Stimulated activated CD4-positive, alpha-beta T cell treated with anti-CD3 and anti-CD28 coated beads, Interleukin-1b, Interleukin-23, amount 100 ng/mL, for 4 hours (primary cell): ENCODE results near the gene NHLRC1.
A peak's percentile ranks its signal among the peaks of the same experiment; 100 is the strongest.
"Not testable (repeated sequence)": the region's sequence is repeated elsewhere in the genome, so short reads cannot be mapped to it uniquely, and the experiment has no call there.

Experiments
- DNase-seq, 2 donors: peaks; one replicate each; pipeline ENCODE4 v3.0.0-alpha.2; 2020; ENCODE audit warnings: low read depth in 2 of 2

Gene NHLRC1

GRCh38 chr6:18122128-18123093 is at the start of gene NHLRC1:
Gene NHLRC1, minus strand, starts transcription at chr6:18122677. Its CDS starts 71 bp downstream, at chr6:18122606.
- DNase-seq: peak; percentile 58 to 65

GRCh38 chr6:18171871-18172270 is 49.4 kb upstream of the NHLRC1 start:
- no peak for DNase-seq

- no peak for DNase-seq
Measured at GRCh38 chr6:18168264-18168663, 45.8 kb upstream of the NHLRC1 start.

- no peak for DNase-seq
Measured at GRCh38 chr6:18166312-18167036, 44.0 kb upstream of the NHLRC1 start.

- DNase-seq: no peak
Measured at GRCh38 chr6:18165751-18166150, 43.3 kb upstream of the NHLRC1 start.

- no peak for DNase-seq
Measured at GRCh38 chr6:18162401-18162800, 39.9 kb upstream of the NHLRC1 start.

GRCh38 chr6:18161431-18161830 is 39.0 kb upstream of the NHLRC1 start:
- no peak for DNase-seq

- no peak for DNase-seq
Measured at GRCh38 chr6:18160911-18161310, 38.4 kb upstream of the NHLRC1 start.

GRCh38 chr6:18155864-18156421 is 33.5 kb upstream of the NHLRC1 start:
- DNase-seq: peak in 1 of 2 donors; percentile 29

- peak; percentile 94 to 97 for DNase-seq
Measured at GRCh38 chr6:18155150-18155863, 32.8 kb upstream of the NHLRC1 start, which contains the start of gene KDM1B. Gene KDM1B, plus strand, starts transcription at chr6:18155422. Its CDS starts 4,474 bp downstream, at chr6:18159896.

- DNase-seq: no peak
Measured at GRCh38 chr6:18154507-18155149, 32.2 kb upstream of the NHLRC1 start, which contains the start of gene TPMT. Gene TPMT, minus strand, starts transcription at chr6:18155077. Its CDS starts 5,950 bp downstream, at chr6:18149127.

GRCh38 chr6:18153311-18153703 is 30.8 kb upstream of the NHLRC1 start:
- no peak for DNase-seq

- no peak for DNase-seq
Measured at GRCh38 chr6:18151801-18152200, 29.3 kb upstream of the NHLRC1 start.

GRCh38 chr6:18151391-18151790 is 28.9 kb upstream of the NHLRC1 start:
- not testable (repeated sequence) for DNase-seq

GRCh38 chr6:18148304-18149025 is 26.0 kb upstream of the NHLRC1 start:
- DNase-seq: no peak

- DNase-seq: no peak
Measured at GRCh38 chr6:18147616-18148015, 25.1 kb upstream of the NHLRC1 start.

- no peak for DNase-seq
Measured at GRCh38 chr6:18147160-18147559, 24.7 kb upstream of the NHLRC1 start.

- DNase-seq: no peak
Measured at GRCh38 chr6:18142591-18142861, 20.0 kb upstream of the NHLRC1 start.

GRCh38 chr6:18141805-18142590 is 19.5 kb upstream of the NHLRC1 start:
- DNase-seq: no peak
